GM18867 (cell line): ENCODE measurements around the gene UVRAG.
"Not testable (repeated sequence)": the region's sequence is repeated elsewhere in the genome, so short reads cannot be mapped to it uniquely, and the experiment has no call there.

Source experiments
- ATAC-seq: cut with Tn5 transposase; IDR thresholded peaks from one replicate; pipeline ENCODE4 v1.9.1; 2021; ENCODE audit warnings: mild to moderate bottlenecking, moderate library complexity; ENCODE audit not compliant: unreplicated experiment

The UVRAG gene

GRCh38 chr11:76048763-76049162, 233.8 kb downstream of the UVRAG start:
- ATAC-seq, result no peak

- no peak for ATAC-seq
Observed at GRCh38 chr11:76049511-76049910, 234.5 kb downstream of the UVRAG start.

- no peak for ATAC-seq
Observed at GRCh38 chr11:76051937-76052336, 236.9 kb downstream of the UVRAG start.

GRCh38 chr11:76054330-76054729, 239.3 kb downstream of the UVRAG start:
- no peak for ATAC-seq

GRCh38 chr11:76056876-76057275, 241.9 kb downstream of the UVRAG start:
- ATAC-seq, result no peak

- not testable (repeated sequence) for ATAC-seq
Observed at GRCh38 chr11:76060475-76061036, 245.5 kb downstream of the UVRAG start.

- ATAC-seq, result peak; percentile 93
Observed at GRCh38 chr11:76062733-76063132, 247.7 kb downstream of the UVRAG start.

GRCh38 chr11:76064192-76064591, 249.2 kb downstream of the UVRAG start:
- no peak for ATAC-seq

GRCh38 chr11:76067099-76067498, 252.1 kb downstream of the UVRAG start:
- ATAC-seq, result no peak

- no peak for ATAC-seq
Observed at GRCh38 chr11:76069001-76069400, 254.0 kb downstream of the UVRAG start.

- ATAC-seq, result no peak
Observed at GRCh38 chr11:76071090-76071489, 256.1 kb downstream of the UVRAG start.

- ATAC-seq, result no peak
Observed at GRCh38 chr11:76073724-76074123, 258.7 kb downstream of the UVRAG start.

GRCh38 chr11:76074148-76075095, 259.4 kb downstream of the UVRAG start:
- no peak for ATAC-seq

- ATAC-seq, result no peak
Observed at GRCh38 chr11:76075716-76076115, 260.7 kb downstream of the UVRAG start.

GRCh38 chr11:76076253-76076652, 261.2 kb downstream of the UVRAG start:
- not testable (repeated sequence) for ATAC-seq

- ATAC-seq, result no peak
Observed at GRCh38 chr11:76076749-76077148, 261.7 kb downstream of the UVRAG start.

- no peak for ATAC-seq
Observed at GRCh38 chr11:76077575-76078150, 262.7 kb downstream of the UVRAG start.

- not testable (repeated sequence) for ATAC-seq
Observed at GRCh38 chr11:76081084-76081483, 266.1 kb downstream of the UVRAG start.

- no peak for ATAC-seq
Observed at GRCh38 chr11:76083563-76084451, 268.8 kb downstream of the UVRAG start.

GRCh38 chr11:76085270-76085669, 270.3 kb downstream of the UVRAG start:
- ATAC-seq, result no peak
